ENCODE data around the gene ASIC5.

GRCh38 chr4:155795991-155796390 is 70.1 kb downstream of the ASIC5 start:
- TF ChIP-seq CTCF (IDR thresholded peaks at IDR 0.05) (peak in 2 of 6 experiments; percentile 24 to 33), POLR2A (IDR thresholded peaks at IDR 0.05) (no peak)

Measured in esophagus squamous epithelium (tissue), 4 donors.